ENCODE measurements around the gene HYAL3.

HYAL3 gene

GRCh38 chr3:50298836-50299637 lies at the start of gene HYAL3, which contains the start of gene NAA80:
TSS of gene HYAL3 (minus strand) at chr3:50299405. CDS start at chr3:50295602, 3,803 bp downstream.
TSS of gene NAA80 (minus strand) at chr3:50299405. CDS start at chr3:50297463, 1,942 bp downstream.
- DNase-seq (ENCODE audit: low read depth): peak; percentile 98

- no peak for DNase-seq (ENCODE audit: low read depth)
Measured at GRCh38 chr3:50347187-50347813, 48.1 kb upstream of the HYAL3 start.

GRCh38 chr3:50345586-50346234 lies 46.5 kb upstream of the HYAL3 start, which contains the start of gene ZMYND10:
TSS of gene ZMYND10 (minus strand) at chr3:50345732. CDS start at chr3:50345579, 153 bp downstream.
- no peak for DNase-seq (ENCODE audit: low read depth)

GRCh38 chr3:50345008-50345407 lies 45.8 kb upstream of the HYAL3 start:
- no peak for DNase-seq (ENCODE audit: low read depth)

GRCh38 chr3:50342813-50343633 lies 43.8 kb upstream of the HYAL3 start:
- DNase-seq (ENCODE audit: low read depth): no peak

- DNase-seq (ENCODE audit: low read depth): no peak
Measured at GRCh38 chr3:50341996-50342650, 42.9 kb upstream of the HYAL3 start.

GRCh38 chr3:50341537-50341936 lies 42.3 kb upstream of the HYAL3 start:
- DNase-seq (ENCODE audit: low read depth): no peak

- no peak for DNase-seq (ENCODE audit: low read depth)
Measured at GRCh38 chr3:50340448-50341329, 41.5 kb upstream of the HYAL3 start, which contains the start of gene RASSF1. TSS of gene RASSF1 (minus strand) at chr3:50340836. CDS start at chr3:50340805, 31 bp downstream.

- DNase-seq (ENCODE audit: low read depth): no peak
Measured at GRCh38 chr3:50340147-50340447, 40.9 kb upstream of the HYAL3 start.

GRCh38 chr3:50339485-50340146 lies 40.4 kb upstream of the HYAL3 start:
- DNase-seq (ENCODE audit: low read depth): no peak

- no peak for DNase-seq (ENCODE audit: low read depth)
Measured at GRCh38 chr3:50338965-50339364, 39.8 kb upstream of the HYAL3 start.

- peak; percentile 92 for DNase-seq (ENCODE audit: low read depth)
Measured at GRCh38 chr3:50337175-50337861, 38.1 kb upstream of the HYAL3 start.

- no peak for DNase-seq (ENCODE audit: low read depth)
Measured at GRCh38 chr3:50336452-50337174, 37.4 kb upstream of the HYAL3 start.

- DNase-seq (ENCODE audit: low read depth): no peak
Measured at GRCh38 chr3:50334339-50335075, 35.3 kb upstream of the HYAL3 start.

- DNase-seq (ENCODE audit: low read depth): no peak
Measured at GRCh38 chr3:50333744-50334328, 34.6 kb upstream of the HYAL3 start.

- no peak for DNase-seq (ENCODE audit: low read depth)
Measured at GRCh38 chr3:50331364-50331907, 32.2 kb upstream of the HYAL3 start.

GRCh38 chr3:50330330-50330729 lies 31.1 kb upstream of the HYAL3 start:
- no peak for DNase-seq (ENCODE audit: low read depth)

Measured in HS-5 (cell line).